Measurements from ENCODE around the gene PCSK1.

Gene PCSK1

GRCh38 chr5:96447949-96448348, 14.9 kb upstream of the PCSK1 start:
- no peak for ATAC-seq (ENCODE audit: insufficient read depth, low read depth)

GRCh38 chr5:96440185-96440538, 7.1 kb upstream of the PCSK1 start:
- Histone ChIP-seq H3K4me1 (ENCODE audit: insufficient read depth, low read length) (no peaks in the 10 kb centered on the region), H3K36me3 (ENCODE audit: insufficient read depth, low read length) (no peaks in the 10 kb centered on the region), H3K9ac (ENCODE audit: low read depth, low read length) (no peak overlapping the region), H2AFZ (ENCODE audit: low read depth, low read length) (no peak overlapping the region), H3K79me2 (ENCODE audit: insufficient read depth, low read length) (no peaks in the 10 kb centered on the region), H3K4me2 (ENCODE audit: insufficient read depth, low read length) (no peak overlapping the region), H3K27me3 (ENCODE audit: insufficient read depth, low read length, poor library complexity) (peaks cover 23% of the 10 kb centered on the region), H4K20me1 (ENCODE audit: insufficient read depth, low read length) (no peaks in the 10 kb centered on the region), H3K27ac (ENCODE audit: low read length) (no peak overlapping the region), H3K4me3 (ENCODE audit: low read depth in 1 of 2, low read length in 2 of 2) (no peak overlapping the region), H3K9me3 (ENCODE audit: insufficient read depth, low read length, severe bottlenecking) (no peaks in the 10 kb centered on the region)
- TF ChIP-seq EZH2 (IDR thresholded peaks at IDR 0.05; ENCODE audit: borderline replicate concordance, low read depth, low read length, severe bottlenecking) (no peak), CTCF (IDR thresholded peaks at IDR 0.05; ENCODE audit: borderline replicate concordance, extremely low read depth, low read length, poor library complexity, severe bottlenecking) (no peak)
- ATAC-seq (ENCODE audit: insufficient read depth, low read depth) = no peak
- no peak for DNase-seq

More at GRCh38 chr5:96447949-96448348, 14.9 kb upstream of the PCSK1 start:
- H3K4me1 ChIP-seq (ENCODE audit: insufficient read depth, low read length) = no peaks in the 10 kb centered on the region
- H3K27me3 ChIP-seq (ENCODE audit: insufficient read depth, low read length, poor library complexity) = peaks cover 26% of the 10 kb centered on the region
- H3K36me3 ChIP-seq (ENCODE audit: insufficient read depth, low read length) = no peaks in the 10 kb centered on the region
- H2AFZ ChIP-seq (ENCODE audit: low read depth, low read length) = no peak overlapping the region
- H3K4me2 ChIP-seq (ENCODE audit: insufficient read depth, low read length) = no peak overlapping the region
- H3K9ac ChIP-seq (ENCODE audit: low read depth, low read length) = no peak overlapping the region
- no peaks in the 10 kb centered on the region for H3K9me3 ChIP-seq (ENCODE audit: insufficient read depth, low read length, severe bottlenecking)
- DNase-seq = no peak
- no peaks in the 10 kb centered on the region for H3K79me2 ChIP-seq (ENCODE audit: insufficient read depth, low read length)
- H3K4me3 ChIP-seq (ENCODE audit: low read depth in 1 of 2, low read length in 2 of 2) = no peak overlapping the region
- H3K27ac ChIP-seq (ENCODE audit: low read length) = no peak overlapping the region
- TF ChIP-seq EZH2 (IDR thresholded peaks at IDR 0.05; ENCODE audit: borderline replicate concordance, low read depth, low read length, severe bottlenecking) = no peak
- TF ChIP-seq CTCF (IDR thresholded peaks at IDR 0.05; ENCODE audit: borderline replicate concordance, extremely low read depth, low read length, poor library complexity, severe bottlenecking) = no peak
- no peaks in the 10 kb centered on the region for H4K20me1 ChIP-seq (ENCODE audit: insufficient read depth, low read length)

- DNase-seq = no peak
- H3K36me3 ChIP-seq (ENCODE audit: insufficient read depth, low read length) = no peaks in the 10 kb centered on the region
- H3K9ac ChIP-seq (ENCODE audit: low read depth, low read length) = no peak overlapping the region
- no peak overlapping the region for H2AFZ ChIP-seq (ENCODE audit: low read depth, low read length)
- no peak for ATAC-seq (ENCODE audit: insufficient read depth, low read depth)
- no peak overlapping the region for H3K4me2 ChIP-seq (ENCODE audit: insufficient read depth, low read length)
- no peaks in the 10 kb centered on the region for H3K9me3 ChIP-seq (ENCODE audit: insufficient read depth, low read length, severe bottlenecking)
- no peaks in the 10 kb centered on the region; the same call in 1 of the 2 replicates for H4K20me1 ChIP-seq (ENCODE audit: insufficient read depth, low read length)
- no peaks in the 10 kb centered on the region for H3K79me2 ChIP-seq (ENCODE audit: insufficient read depth, low read length)
- H3K27me3 ChIP-seq (ENCODE audit: insufficient read depth, low read length, poor library complexity) = peaks cover 19% of the 10 kb centered on the region
- TF ChIP-seq CTCF (IDR thresholded peaks at IDR 0.05; ENCODE audit: borderline replicate concordance, extremely low read depth, low read length, poor library complexity, severe bottlenecking) (no peak), EZH2 (IDR thresholded peaks at IDR 0.05; ENCODE audit: borderline replicate concordance, low read depth, low read length, severe bottlenecking) (no peak)
- no peak overlapping the region for H3K4me3 ChIP-seq (ENCODE audit: low read depth in 1 of 2, low read length in 2 of 2)
- H3K4me1 ChIP-seq (ENCODE audit: insufficient read depth, low read length) = no peaks in the 10 kb centered on the region
- no peak overlapping the region for H3K27ac ChIP-seq (ENCODE audit: low read length)
Observed at GRCh38 chr5:96439477-96440184, 6.6 kb upstream of the PCSK1 start.
